Aorta (tissue), 5 donors: ENCODE measurements around the gene SRRM5. TPM values are rescaled to one million over a fixed set of nuclear protein-coding genes. Genes with fewer than 3 reads are reported as not detected.
"Not testable (repeated sequence)": the region's sequence is repeated elsewhere in the genome, so short reads cannot be mapped to it uniquely, and the experiment has no call there.

Experiments
- ATAC-seq: fragments of 200-7000 bp; cut with Tn5 transposase; one replicate; pipeline ENCODE4 v1.9.1; 2022; ENCODE audit warnings: moderate library complexity; ENCODE audit not compliant: low FRiP score
- DNase-seq, 2 donors: peaks; one replicate each; pipeline ENCODE4 v3.0.0-alpha.2; 2020
- H3K27ac ChIP-seq, 2 donors: one replicate each; pipeline ENCODE4 v1.5.1; 2013; ENCODE audit warnings: low read length in 2 of 2, mild to moderate bottlenecking in 2 of 2, moderate library complexity in 2 of 2, control low read depth in 1 of 2, inconsistent platforms in 1 of 2, low read depth in 1 of 2
- H3K27me3 ChIP-seq, 2 donors: one replicate each; pipeline ENCODE4 v1.6.1; 2013; ENCODE audit warnings: control low read depth in 1 of 2, low read length in 1 of 2, mild to moderate bottlenecking in 1 of 2, moderate library complexity in 1 of 2; ENCODE audit not compliant: insufficient read depth in 2 of 2, control insufficient read depth in 1 of 2
- H3K36me3 ChIP-seq, 2 donors: one replicate each; pipeline ENCODE4 v1.6.1; 2013; ENCODE audit warnings: control low read depth in 1 of 2, low read length in 1 of 2, mild to moderate bottlenecking in 1 of 2; ENCODE audit not compliant: insufficient read depth in 2 of 2, control insufficient read depth in 1 of 2
- H3K4me1 ChIP-seq, 2 donors: one replicate each; pipeline ENCODE4 v1.6.1; 2013; ENCODE audit warnings: low read length in 2 of 2, control low read depth in 1 of 2, mild to moderate bottlenecking in 1 of 2, moderate library complexity in 1 of 2; ENCODE audit not compliant: insufficient read depth in 2 of 2, control insufficient read depth in 1 of 2
- H3K4me3 ChIP-seq, 2 donors: one replicate each; pipeline ENCODE4 v1.5.1; 2013; ENCODE audit warnings: low read length in 2 of 2, control low read depth in 1 of 2, mild to moderate bottlenecking in 1 of 2
- H3K9me3 ChIP-seq: one replicate; pipeline ENCODE4 v1.6.1; 2013; ENCODE audit warnings: mild to moderate bottlenecking, low read length; ENCODE audit not compliant: control insufficient read depth
- WGBS, 2 donors: extraction: QIAGEN DNeasy Blood & Tissue Kit; methylation state at CpG; one replicate each; pipeline ENCODE4 v1.1.7; 2013; 5-methylcytosine and 5-hydroxymethylcytosine counted together
- intact Hi-C, 2 donors: fragments of 100-400 bp; cut with DNase I; formaldehyde crosslinking; loops; one replicate each; pipeline versions ENCODE4 v1.14.2 to v1.15.0; 2022
- polyA plus RNA-seq, 2 donors: library from polyadenylated mRNA; stranded (reverse); fragments of 200-250 nt; gene quantifications; one replicate each; pipeline ENCODE4 v1.2.3, GENCODE V29; 2013
- total RNA-seq, 2 donors: library from RNA; stranded (reverse); fragmentation: NEBNext Ultra II Directional; extraction: Animal tissue kit (Norgen Biotek cat#: 25700); gene quantifications; one replicate each; pipeline ENCODE4 v1.2.1, GENCODE V29; 2021
- donor health status: healthy with polysubstance abuse.
- donor health status: Bipolar disorder and iron deficiency.
- donor health status: DM: no; HTN: no; CAD: no.
- donor health status: DM: no; HTN: no; CAD: no.
- donor health status: DM: yes; HTN: yes; CAD: no.

Gene SRRM5
- total and polyA plus RNA-seq, 4 donors: 0.51 to 0.69 (median 0.52) TPM; not detected in 1

- Histone ChIP-seq H3K36me3 (no peaks in the 10 kb centered on the region), H3K27me3 (no peaks in the 10 kb centered on the region), H3K4me3 (no peak overlapping the region), H3K9me3 (no peaks in the 10 kb centered on the region), H3K4me1 (no peaks in the 10 kb centered on the region), H3K27ac (no peak overlapping the region)
- DNase-seq (no peak), ATAC-seq (no peak)
- 90 to 95% methylated on average over 3 of the region's 3 CpGs for WGBS, 2 donors
- intact Hi-C loops: no loop called here
Observed at GRCh38 chr19:43628646-43629326, 16.9 kb downstream of the SRRM5 start.

DNA sequence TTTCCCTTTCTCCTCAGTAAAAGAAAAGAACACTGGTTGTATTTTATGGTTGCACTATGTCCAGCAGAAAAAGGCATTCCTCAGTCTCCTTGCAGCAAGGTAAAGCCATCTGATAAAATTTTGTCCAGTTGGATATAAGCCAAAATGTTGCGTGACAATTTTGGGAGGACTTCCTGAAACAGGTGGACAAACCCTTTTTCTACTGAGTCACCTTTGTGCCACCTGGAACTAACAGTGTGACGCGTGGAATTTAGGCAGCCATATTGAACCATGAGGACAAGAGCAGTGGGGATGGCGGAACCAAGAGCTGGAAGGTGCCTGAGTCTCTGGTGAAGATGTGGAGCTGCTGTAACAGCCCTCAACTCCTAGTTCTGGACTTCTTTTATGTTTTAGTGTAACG, 19.6 kb downstream of the SRRM5 start:
- intact Hi-C loops: no loop called here
- Histone ChIP-seq H3K4me3 (no peak overlapping the region), H3K9me3 (no peaks in the 10 kb centered on the region), H3K36me3 (no peaks in the 10 kb centered on the region), H3K27ac (no peak overlapping the region), H3K4me1 (no peaks in the 10 kb centered on the region), H3K27me3 (no peaks in the 10 kb centered on the region)
- no peak for DNase-seq
- 88 to 91% methylated on average over 5 of the region's 5 CpGs for WGBS, 2 donors
- no peak for ATAC-seq

- H3K36me3 ChIP-seq: no peaks in the 10 kb centered on the region
- H3K27me3 ChIP-seq: no peaks in the 10 kb centered on the region
- intact Hi-C loops: no loop called here
- ATAC-seq (no peak), DNase-seq (no peak)
- H3K4me1 ChIP-seq: no peaks in the 10 kb centered on the region
- H3K27ac ChIP-seq: no peak overlapping the region
- no peak overlapping the region for H3K4me3 ChIP-seq
- no peaks in the 10 kb centered on the region for H3K9me3 ChIP-seq
- WGBS, 2 donors: 82 to 84% methylated on average over 4 of the region's 4 CpGs
Observed at GRCh38 chr19:43633520-43633919, 21.6 kb downstream of the SRRM5 start.

GRCh38 chr19:43634068-43634467, 22.2 kb downstream of the SRRM5 start:
- Histone ChIP-seq H3K27ac (no peak overlapping the region), H3K36me3 (no peaks in the 10 kb centered on the region), H3K9me3 (no peaks in the 10 kb centered on the region), H3K4me1 (no peaks in the 10 kb centered on the region), H3K27me3 (no peaks in the 10 kb centered on the region), H3K4me3 (no peak overlapping the region)
- no peak for DNase-seq
- WGBS, 2 donors: 80% methylated on average over 5 of the region's 5 CpGs
- no peak for ATAC-seq
- intact Hi-C loops: no loop called here

DNA sequence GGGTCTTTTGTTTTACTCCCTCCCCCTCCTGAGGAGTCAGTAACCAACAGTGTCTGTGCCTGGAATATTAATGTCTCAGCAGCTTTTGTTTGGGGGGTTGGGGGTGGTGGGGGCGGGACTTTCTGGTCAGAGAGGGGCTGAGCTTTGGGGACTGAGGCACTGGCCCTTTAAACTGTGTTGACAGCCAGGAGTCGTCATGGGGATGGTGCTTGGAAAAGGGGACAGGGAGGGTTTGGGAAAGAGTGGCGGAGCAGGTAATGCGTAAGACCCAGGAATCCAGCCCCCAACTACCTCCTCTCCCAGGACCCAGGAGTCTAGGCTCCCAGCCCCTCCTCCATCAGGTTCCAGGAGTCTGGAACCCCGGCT, 22.6 kb downstream of the SRRM5 start:
- Histone ChIP-seq H3K27ac (no peak overlapping the region), H3K36me3 (no peaks in the 10 kb centered on the region), H3K27me3 (no peaks in the 10 kb centered on the region), H3K4me1 (no peaks in the 10 kb centered on the region), H3K9me3 (no peaks in the 10 kb centered on the region), H3K4me3 (no peak overlapping the region)
- ATAC-seq (no peak), DNase-seq (no peak)
- WGBS, 2 donors: 34 to 41% methylated on average over 4 to 5 of the region's 5 CpGs
- intact Hi-C loops: no loop called here

GRCh38 chr19:43634872-43635560, 23.1 kb downstream of the SRRM5 start:
- no peaks in the 10 kb centered on the region for H3K9me3 ChIP-seq
- ATAC-seq (no peak), DNase-seq (no peak)
- H3K36me3 ChIP-seq: no peaks in the 10 kb centered on the region
- no peak overlapping the region for H3K4me3 ChIP-seq
- intact Hi-C loops: no loop called here
- H3K27me3 ChIP-seq: no peaks in the 10 kb centered on the region
- WGBS, 2 donors: 23 to 29% methylated on average over 17 of the region's 17 CpGs
- H3K4me1 ChIP-seq: no peaks in the 10 kb centered on the region
- no peak overlapping the region for H3K27ac ChIP-seq

GRCh38 chr19:43635561-43635940, 23.7 kb downstream of the SRRM5 start:
- WGBS, 2 donors: 43 to 55% methylated on average over 2 of the region's 2 CpGs
- DNase-seq, H3K4me3 ChIP-seq, H3K27me3 ChIP-seq, H3K27ac ChIP-seq, H3K9me3 ChIP-seq, H3K4me1 ChIP-seq, intact Hi-C loops, ATAC-seq, H3K36me3 ChIP-seq: not testable (repeated sequence)

DNA sequence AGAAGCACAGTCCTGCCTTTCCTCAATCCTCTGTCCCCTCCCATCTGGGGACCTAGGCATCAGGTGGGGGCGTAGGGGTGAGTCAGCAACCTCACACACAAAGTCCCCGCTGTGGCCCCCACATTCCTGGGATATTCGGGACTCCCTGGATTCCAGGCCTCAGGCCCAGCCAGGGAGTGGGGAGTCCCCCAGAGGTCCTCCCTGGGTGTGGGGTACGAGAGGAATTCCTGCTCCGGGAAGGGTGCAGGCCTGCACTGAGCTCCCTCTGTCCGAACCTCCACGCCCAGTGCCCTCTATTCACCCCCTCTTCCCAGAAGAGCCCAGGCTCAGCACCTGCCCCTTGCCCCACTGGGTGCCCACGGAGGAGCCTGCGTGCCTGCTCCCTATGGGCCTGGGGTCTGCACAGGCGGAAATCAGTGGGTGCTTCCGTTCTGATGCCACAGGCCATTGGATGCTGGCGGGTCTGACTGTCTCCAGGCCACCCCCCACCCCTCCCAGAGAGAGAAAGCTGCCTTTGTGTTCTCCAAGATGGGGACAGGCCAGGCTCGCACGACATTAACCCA, 24.3 kb downstream of the SRRM5 start:
- Histone ChIP-seq H3K27me3 (no peaks in the 10 kb centered on the region), H3K4me3 (no peak overlapping the region), H3K4me1 (no peaks in the 10 kb centered on the region), H3K9me3 (no peaks in the 10 kb centered on the region), H3K27ac (no peak overlapping the region), H3K36me3 (no peaks in the 10 kb centered on the region)
- DNase-seq: no peak
- intact Hi-C loops: no loop called here
- no peak for ATAC-seq
- WGBS, 2 donors: 78 to 81% methylated on average over 14 of the region's 14 CpGs
